ENCODE results near the gene HEBP2.

The HEBP2 gene

DNA sequence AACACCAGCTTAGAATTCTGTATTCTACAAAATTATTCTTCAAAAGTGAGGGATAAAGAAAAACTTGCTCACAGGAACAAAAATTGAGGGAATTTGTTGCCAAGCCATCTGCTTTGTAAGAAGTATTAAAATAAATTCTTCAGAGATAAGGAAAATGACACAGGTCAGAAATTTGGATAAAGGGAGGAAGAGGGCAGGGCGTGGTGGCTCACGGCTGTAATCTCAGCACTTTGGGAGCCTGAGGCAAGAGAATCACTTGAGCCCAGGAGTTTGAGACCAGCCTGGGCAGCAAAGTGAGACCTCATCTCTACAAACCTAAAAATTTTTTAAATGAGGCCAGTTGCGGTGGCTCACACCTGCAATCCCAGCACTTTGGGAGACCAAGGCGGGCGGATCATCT is 14.5 kb upstream of the HEBP2 start:
- Histone ChIP-seq H3K4me3 (no peak overlapping the region), H3K9ac (ENCODE audit: insufficient read length) (no peak overlapping the region), H3K36me3 (ENCODE audit: insufficient read depth, low read length) (no peaks in the 10 kb centered on the region), H3K27ac (no peak overlapping the region; the same call in 1 of the 2 replicates), H3K9me3 (ENCODE audit: low read depth, low read length) (no peaks in the 10 kb centered on the region)
- TF ChIP-seq FOXP2 (optimal IDR thresholded peaks at IDR 0.05; ENCODE audit: control extremely low read depth, extremely low read length, insufficient read depth), result no peak
- no peak for TF ChIP-seq EZH2 (IDR thresholded peaks at IDR 0.05)
- no peak for TF ChIP-seq POLR2AphosphoS5 (IDR thresholded peaks at IDR 0.05; ENCODE audit: borderline replicate concordance, low read depth, low read length)
- DNase-seq (ENCODE audit: low read depth, low spot score), result no peak

DNA sequence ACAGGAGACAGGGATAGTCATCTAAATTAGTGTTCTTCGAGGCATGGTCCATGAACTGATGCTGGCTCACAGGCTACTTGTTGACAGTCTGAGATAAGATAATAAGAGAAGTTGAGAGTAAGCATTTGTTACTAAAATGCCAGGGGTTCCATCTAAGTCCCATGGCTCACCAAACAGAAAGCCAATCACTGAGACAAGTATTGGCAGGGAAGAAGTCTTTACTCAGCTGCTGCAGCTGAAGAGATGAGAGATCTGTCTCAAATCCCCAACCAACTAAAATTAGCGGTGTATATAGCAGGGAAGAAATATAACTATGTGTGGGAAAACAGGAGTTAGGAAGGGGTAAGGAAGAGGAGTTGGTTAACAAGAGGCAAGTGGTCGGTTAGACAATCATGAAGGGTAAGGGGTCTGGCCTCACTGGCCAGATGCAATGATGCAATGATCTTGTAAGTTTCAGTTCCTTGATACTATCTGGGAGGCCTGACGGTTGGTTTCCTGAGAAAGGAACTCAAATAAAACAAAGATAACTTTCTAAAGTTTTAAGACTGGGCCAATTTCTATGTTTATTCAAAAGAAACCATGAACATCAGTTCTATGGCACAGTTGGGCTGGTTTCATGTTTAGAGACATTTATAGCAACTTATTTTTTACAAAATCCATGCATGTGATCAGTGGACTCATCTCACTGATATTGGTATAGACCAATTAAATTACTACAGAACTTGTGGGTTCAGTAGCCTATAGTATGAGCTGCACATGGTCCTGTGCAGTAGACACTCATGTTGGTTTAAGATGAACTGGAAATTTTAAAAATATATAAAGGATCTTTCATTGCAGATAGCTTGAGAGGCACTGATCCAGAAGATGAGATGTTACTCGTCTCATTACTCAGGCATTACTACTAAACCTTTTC is 9.9 kb upstream of the HEBP2 start:
- H3K4me3 ChIP-seq, result no peak overlapping the region
- DNase-seq (ENCODE audit: low read depth, low spot score), result no peak
- H3K36me3 ChIP-seq (ENCODE audit: insufficient read depth, low read length), result no peaks in the 10 kb centered on the region
- H3K9me3 ChIP-seq (ENCODE audit: low read depth, low read length), result no peaks in the 10 kb centered on the region
- no peak overlapping the region for H3K27ac ChIP-seq
- TF ChIP-seq EZH2 (IDR thresholded peaks at IDR 0.05), result no peak
- TF ChIP-seq POLR2AphosphoS5 (IDR thresholded peaks at IDR 0.05; ENCODE audit: borderline replicate concordance, low read depth, low read length), result no peak
- no peak for TF ChIP-seq FOXP2 (optimal IDR thresholded peaks at IDR 0.05; ENCODE audit: control extremely low read depth, extremely low read length, insufficient read depth)
- no peak overlapping the region for H3K9ac ChIP-seq (ENCODE audit: insufficient read length)

DNA sequence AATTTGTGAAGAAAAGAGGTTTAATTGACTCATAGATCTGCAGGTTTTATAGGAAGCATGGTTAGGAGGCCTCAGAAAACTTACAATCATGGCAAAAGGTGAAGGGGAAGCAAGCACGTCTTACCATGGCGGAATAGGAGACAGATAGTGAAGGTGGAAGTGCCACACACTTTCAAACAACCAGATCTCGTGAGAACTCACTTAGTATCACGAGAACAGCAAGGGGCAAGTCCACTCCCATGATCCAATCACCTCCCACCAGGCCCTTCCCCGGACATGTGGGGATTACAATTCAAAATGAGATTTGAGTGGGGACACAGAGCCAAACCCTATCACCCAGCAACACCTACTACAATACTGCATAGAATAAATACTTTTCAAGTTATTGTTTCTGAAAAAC is 7.3 kb upstream of the HEBP2 start:
- no peaks in the 10 kb centered on the region for H3K36me3 ChIP-seq (ENCODE audit: insufficient read depth, low read length)
- no peak overlapping the region for H3K27ac ChIP-seq
- no peak for TF ChIP-seq POLR2AphosphoS5 (IDR thresholded peaks at IDR 0.05; ENCODE audit: borderline replicate concordance, low read depth, low read length)
- TF ChIP-seq EZH2 (IDR thresholded peaks at IDR 0.05), result no peak
- TF ChIP-seq FOXP2 (optimal IDR thresholded peaks at IDR 0.05; ENCODE audit: control extremely low read depth, extremely low read length, insufficient read depth), result no peak
- H3K4me3 ChIP-seq, result no peak overlapping the region
- no peak overlapping the region for H3K9ac ChIP-seq (ENCODE audit: insufficient read length)
- DNase-seq (ENCODE audit: low read depth, low spot score), result no peak
- H3K9me3 ChIP-seq (ENCODE audit: low read depth, low read length), result no peaks in the 10 kb centered on the region

DNA sequence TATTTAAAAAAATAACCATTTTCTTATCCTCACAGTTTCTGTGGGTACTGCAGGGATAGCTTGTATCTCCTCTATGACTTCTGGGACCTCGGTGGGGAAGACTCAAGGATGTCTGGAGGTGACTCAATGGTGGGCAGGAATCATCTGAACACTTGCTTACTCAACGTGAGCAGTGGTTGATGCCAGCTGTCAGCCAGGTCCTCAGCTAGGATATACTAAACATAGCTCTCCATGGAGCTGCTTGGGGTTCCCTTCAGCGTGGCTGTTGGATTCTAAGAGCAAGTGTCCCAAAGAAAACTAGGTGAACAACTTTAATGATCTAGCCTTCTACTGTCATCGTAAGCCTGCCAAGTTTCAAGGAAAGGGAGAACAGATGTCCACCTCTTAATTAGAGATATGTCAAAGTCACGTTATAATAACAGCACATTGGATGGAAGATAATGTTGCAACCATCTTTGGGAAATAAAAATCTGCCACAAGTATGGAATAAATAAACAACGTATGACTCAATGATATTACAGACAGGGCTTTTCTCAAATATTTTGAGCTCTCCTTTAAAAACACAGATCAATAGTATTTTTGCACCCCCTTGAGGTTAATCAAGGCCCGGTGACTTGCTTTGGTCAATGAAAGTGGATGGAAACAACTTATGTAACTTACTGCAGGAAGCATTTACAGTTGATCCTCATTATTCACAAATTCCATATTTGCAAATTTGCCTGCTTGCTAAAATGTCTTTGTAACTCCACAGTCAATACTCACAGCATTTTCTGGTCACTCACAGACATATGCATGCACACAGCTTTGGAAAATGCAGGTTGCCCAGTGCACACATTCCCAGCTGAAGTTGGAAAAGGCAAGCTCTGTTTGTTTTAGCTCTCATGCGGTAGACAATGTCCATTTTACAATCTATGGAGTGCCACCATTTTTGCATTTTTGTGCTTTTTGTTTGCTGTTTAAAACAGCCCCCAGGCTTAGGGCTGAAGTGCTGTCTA is 6.6 kb upstream of the HEBP2 start:
- H3K9me3 ChIP-seq (ENCODE audit: low read depth, low read length), result no peaks in the 10 kb centered on the region
- no peak overlapping the region for H3K4me3 ChIP-seq
- H3K27ac ChIP-seq, result no peak overlapping the region
- no peaks in the 10 kb centered on the region for H3K36me3 ChIP-seq (ENCODE audit: insufficient read depth, low read length)
- no peak overlapping the region for H3K9ac ChIP-seq (ENCODE audit: insufficient read length)
- no peak for DNase-seq (ENCODE audit: low read depth, low spot score)
- TF ChIP-seq FOXP2 (optimal IDR thresholded peaks at IDR 0.05; ENCODE audit: control extremely low read depth, extremely low read length, insufficient read depth) (no peak), POLR2AphosphoS5 (IDR thresholded peaks at IDR 0.05; ENCODE audit: borderline replicate concordance, low read depth, low read length) (no peak), EZH2 (IDR thresholded peaks at IDR 0.05) (no peak)

DNA sequence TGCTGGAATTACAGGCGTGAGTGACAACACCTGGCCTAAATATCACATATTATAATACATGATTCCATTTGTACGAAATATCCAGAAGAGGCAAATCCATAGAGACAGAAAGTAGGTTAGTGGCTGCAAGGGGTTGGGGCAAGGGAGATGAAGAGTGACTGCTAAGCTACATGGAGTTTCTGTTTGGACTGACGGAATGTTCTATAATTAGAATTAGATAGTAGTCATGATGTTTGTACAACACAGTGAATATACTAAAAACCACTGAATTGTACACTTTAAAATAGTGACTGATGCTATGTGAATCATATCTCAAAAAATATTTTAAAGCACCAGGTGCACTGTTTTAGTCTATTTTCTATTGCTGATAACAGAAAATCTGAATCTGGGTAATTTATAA is 3.7 kb upstream of the HEBP2 start:
- TF ChIP-seq FOXP2 (optimal IDR thresholded peaks at IDR 0.05; ENCODE audit: control extremely low read depth, extremely low read length, insufficient read depth) (no peak), POLR2AphosphoS5 (IDR thresholded peaks at IDR 0.05; ENCODE audit: borderline replicate concordance, low read depth, low read length) (no peak), EZH2 (IDR thresholded peaks at IDR 0.05) (no peak)
- Histone ChIP-seq H3K9ac (ENCODE audit: insufficient read length) (no peak overlapping the region), H3K4me3 (no peak overlapping the region), H3K36me3 (ENCODE audit: insufficient read depth, low read length) (no peaks in the 10 kb centered on the region), H3K9me3 (ENCODE audit: low read depth, low read length) (no peaks in the 10 kb centered on the region), H3K27ac (no peak overlapping the region)
- DNase-seq (ENCODE audit: low read depth, low spot score), result no peak

DNA sequence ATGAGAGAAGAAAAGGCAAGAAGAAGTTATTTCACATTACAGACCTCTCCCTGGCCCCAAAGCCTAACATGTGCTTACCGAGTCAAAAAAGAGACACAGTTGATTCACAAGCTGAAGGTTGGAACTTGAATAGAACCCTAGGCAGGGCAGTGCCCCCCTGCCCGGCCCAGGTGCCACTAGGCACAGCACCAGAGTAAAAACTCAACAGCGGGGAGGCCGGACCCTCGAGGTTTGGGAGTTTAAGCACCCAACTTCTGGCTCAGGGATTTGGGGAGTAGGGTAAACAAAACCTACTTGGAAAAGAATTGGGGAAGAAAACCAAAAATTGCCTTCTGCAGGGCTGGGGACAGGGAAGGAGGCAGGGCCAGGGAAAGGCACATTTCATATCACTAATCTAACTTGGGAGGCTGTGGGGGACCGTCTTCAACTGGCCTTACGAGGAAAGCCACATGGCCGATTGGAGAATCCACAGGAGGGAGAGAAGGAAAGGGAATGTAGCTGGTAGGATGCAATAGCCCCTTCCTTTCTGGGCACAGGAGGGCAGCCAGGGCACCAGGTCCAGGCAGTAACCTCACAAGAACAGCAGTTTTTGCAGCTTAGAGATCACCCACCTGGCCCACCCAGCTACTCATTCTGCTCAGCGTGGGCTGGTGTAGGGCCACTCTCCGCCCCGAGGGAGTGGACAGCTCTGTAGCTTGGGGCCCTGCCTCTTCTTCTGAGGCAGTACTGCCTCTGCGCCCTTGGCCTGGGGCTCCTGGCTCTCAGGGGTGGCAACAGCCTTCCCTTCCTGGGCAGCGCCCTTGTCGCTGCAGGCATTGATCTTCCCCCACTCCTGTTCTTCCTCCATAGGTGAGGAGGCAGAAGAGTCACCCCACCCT is 1.8 kb upstream of the HEBP2 start:
- Histone ChIP-seq H3K9ac (ENCODE audit: insufficient read length) (no peak overlapping the region), H3K9me3 (ENCODE audit: low read depth, low read length) (no peaks in the 10 kb centered on the region), H3K36me3 (ENCODE audit: insufficient read depth, low read length) (peaks cover 2% of the 10 kb centered on the region; the same call in 1 of the 2 replicates), H3K27ac (no peak overlapping the region), H3K4me3 (no peak overlapping the region)
- no peak for DNase-seq (ENCODE audit: low read depth, low spot score)
- no peak for TF ChIP-seq EZH2 (IDR thresholded peaks at IDR 0.05)
- no peak for TF ChIP-seq FOXP2 (optimal IDR thresholded peaks at IDR 0.05; ENCODE audit: control extremely low read depth, extremely low read length, insufficient read depth)
- TF ChIP-seq POLR2AphosphoS5 (IDR thresholded peaks at IDR 0.05; ENCODE audit: borderline replicate concordance, low read depth, low read length), result no peak

DNA sequence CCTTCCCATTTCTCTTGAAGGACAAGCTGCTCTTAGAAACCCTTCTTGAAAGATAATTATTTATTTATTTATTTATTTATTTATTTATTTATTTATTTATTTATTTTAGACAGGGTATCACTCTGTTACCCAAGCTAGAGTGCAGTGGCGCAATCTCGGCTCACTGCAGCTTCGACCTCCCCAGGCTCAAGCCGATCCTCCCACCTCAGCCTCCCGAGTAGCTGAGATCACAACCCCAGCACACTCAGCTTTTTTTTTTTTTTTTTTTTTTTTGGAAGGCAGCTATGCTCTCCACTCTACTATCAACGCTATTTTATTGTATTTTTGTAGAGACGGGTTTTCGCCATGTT is 1.2 kb upstream of the HEBP2 start:
- TF ChIP-seq FOXP2 (optimal IDR thresholded peaks at IDR 0.05; ENCODE audit: control extremely low read depth, extremely low read length, insufficient read depth) (no peak), POLR2AphosphoS5 (IDR thresholded peaks at IDR 0.05; ENCODE audit: borderline replicate concordance, low read depth, low read length) (no peak), EZH2 (IDR thresholded peaks at IDR 0.05) (no peak)
- Histone ChIP-seq H3K9ac (ENCODE audit: insufficient read length) (no peak overlapping the region), H3K27ac (no peak overlapping the region), H3K9me3 (ENCODE audit: low read depth, low read length) (no peaks in the 10 kb centered on the region), H3K36me3 (ENCODE audit: insufficient read depth, low read length) (peaks cover 2% of the 10 kb centered on the region; the same call in 1 of the 2 replicates), H3K4me3 (peak overlapping the region; percentile 97)
- DNase-seq (ENCODE audit: low read depth, low spot score), result no peak

All from SK-N-MC (cell line).